H9 (cell line): ENCODE measurements around the gene FOS. TPM values are rescaled to one million over a fixed set of nuclear protein-coding genes. Genes with fewer than 3 reads are reported as not detected.

Source experiments
- DNase-seq: peaks from one replicate; pipeline ENCODE4 v3.0.0-alpha.2; 2017
- H2AFZ ChIP-seq: one replicate; pipeline ENCODE4 v1.6.1; 2013; ENCODE audit warnings: mild to moderate bottlenecking, low read length, control low read depth, moderate library complexity
- H2AK5ac ChIP-seq: 2 replicates; pipeline ENCODE4 v1.6.1; 2013; ENCODE audit warnings: low read length, control low read depth, mixed read lengths; ENCODE audit not compliant: insufficient read length
- H2BK120ac ChIP-seq: one replicate; pipeline ENCODE4 v1.6.1; 2013; ENCODE audit warnings: low read depth, mild to moderate bottlenecking, low read length, control low read depth, inconsistent platforms; ENCODE audit not compliant: poor library complexity, severe bottlenecking
- H2BK12ac ChIP-seq: 2 replicates; pipeline ENCODE4 v1.6.1; 2013; ENCODE audit warnings: low read length, control low read depth, mixed read lengths, low read depth; ENCODE audit not compliant: insufficient read length
- H2BK15ac ChIP-seq: 2 replicates; pipeline ENCODE4 v1.6.1; 2013; ENCODE audit warnings: low read depth, low read length, control low read depth
- H2BK20ac ChIP-seq: one replicate; pipeline ENCODE4 v1.6.1; 2013; ENCODE audit warnings: low read depth, mild to moderate bottlenecking, low read length, control low read depth, inconsistent platforms; ENCODE audit not compliant: poor library complexity, severe bottlenecking
- H2BK5ac ChIP-seq: 2 replicates; pipeline ENCODE4 v1.6.1; 2013; ENCODE audit warnings: low read length, control low read depth, mixed read lengths; ENCODE audit not compliant: insufficient read length
- H3K14ac ChIP-seq: 2 replicates; pipeline ENCODE4 v1.6.1; 2013; ENCODE audit warnings: low read length, control low read depth; ENCODE audit not compliant: insufficient read depth
- H3K18ac ChIP-seq: 2 replicates; pipeline ENCODE4 v1.6.1; 2013; ENCODE audit warnings: low read depth, mild to moderate bottlenecking, mixed read lengths, low read length, control low read depth; ENCODE audit not compliant: insufficient read length
- H3K23ac ChIP-seq: 2 replicates; pipeline ENCODE4 v1.6.1; 2013; ENCODE audit warnings: low read length, control low read depth, mixed read lengths, low read depth; ENCODE audit not compliant: insufficient read length
- H3K23me2 ChIP-seq: 2 replicates; pipeline ENCODE4 v1.6.1; 2013; ENCODE audit warnings: low read depth, mild to moderate bottlenecking, mixed read lengths, low read length, control low read depth; ENCODE audit not compliant: insufficient read length, poor library complexity, severe bottlenecking
- H3K27ac ChIP-seq: 2 replicates; pipeline ENCODE4 v1.5.1; 2013; ENCODE audit warnings: low read length, control low read depth, mixed read lengths, low read depth; ENCODE audit not compliant: insufficient read length
- H3K27me3 ChIP-seq: 2 replicates; pipeline ENCODE4 v1.6.1; 2013; ENCODE audit warnings: low read length, control low read depth, inconsistent platforms; ENCODE audit not compliant: insufficient read depth
- H3K4ac ChIP-seq: 2 replicates; pipeline ENCODE4 v1.6.1; 2013; ENCODE audit warnings: low read depth, mild to moderate bottlenecking, control low read depth, inconsistent platforms, low read length, moderate library complexity
- H3K4me1 ChIP-seq: 2 replicates; pipeline ENCODE4 v1.6.1; 2013; ENCODE audit warnings: low read length, control low read depth, inconsistent platforms; ENCODE audit not compliant: insufficient read depth
- H3K4me2 ChIP-seq: 2 replicates; pipeline ENCODE4 v1.6.1; 2013; ENCODE audit warnings: low read length, control low read depth, mixed read lengths; ENCODE audit not compliant: insufficient read length, insufficient read depth
- H3K56ac ChIP-seq: 2 replicates; pipeline ENCODE4 v1.6.1; 2013; ENCODE audit warnings: low read depth, mild to moderate bottlenecking, mixed read lengths, low read length, control low read depth; ENCODE audit not compliant: insufficient read length
- H3K79me1 ChIP-seq: 2 replicates; pipeline ENCODE4 v1.6.1; 2013; ENCODE audit warnings: low read depth, mild to moderate bottlenecking, moderate library complexity, low read length, control low read depth, inconsistent platforms; ENCODE audit not compliant: insufficient read depth, poor library complexity, severe bottlenecking
- H3K79me2 ChIP-seq: 2 replicates; pipeline ENCODE4 v1.6.1; 2013; ENCODE audit warnings: low read length, control low read depth, inconsistent platforms; ENCODE audit not compliant: insufficient read depth
- H3K9ac ChIP-seq: 2 replicates; pipeline ENCODE4 v1.6.1; 2013; ENCODE audit warnings: low read length, control low read depth, mixed read lengths; ENCODE audit not compliant: insufficient read length; ENCODE audit errors: extremely low read depth
- H3K9me3 ChIP-seq: one replicate; pipeline ENCODE4 v1.6.1; 2013; ENCODE audit warnings: low read depth, low read length, inconsistent platforms; ENCODE audit not compliant: control insufficient read depth
- H3T11ph ChIP-seq: one replicate; pipeline ENCODE4 v1.6.1; 2013; ENCODE audit warnings: mild to moderate bottlenecking, low read length, control low read depth, inconsistent platforms
- H4K20me1 ChIP-seq: one replicate; pipeline ENCODE4 v1.6.1; 2013; ENCODE audit not compliant: control insufficient read depth, insufficient read length, insufficient read depth
- H4K5ac ChIP-seq: 2 replicates; pipeline ENCODE4 v1.6.1; 2013; ENCODE audit warnings: low read depth, mild to moderate bottlenecking, mixed read lengths, low read length, control low read depth; ENCODE audit not compliant: insufficient read length
- H4K8ac ChIP-seq: replicated peaks from 2 replicates; pipeline ENCODE4 v1.6.1; 2013; ENCODE audit warnings: low read length, control low read depth, mixed read lengths, low read depth; ENCODE audit not compliant: insufficient read length
- H4K91ac ChIP-seq: 2 replicates; pipeline ENCODE4 v1.6.1; 2013; ENCODE audit warnings: low read depth, mild to moderate bottlenecking, moderate library complexity, mixed read lengths, low read length, control low read depth; ENCODE audit not compliant: insufficient read length
- H3K27ac Mint-ChIP-seq, 3 experiments: 2 replicates in 2 of 3; 3 replicates in 1 of 3; pipeline ENCODE4 v1.8.0; 2020 to 2021; ENCODE audit warnings: mixed read lengths in 3 of 3, mild to moderate bottlenecking in 1 of 3, moderate library complexity in 1 of 3
- H3K27me3 Mint-ChIP-seq: 2 replicates; pipeline ENCODE4 v1.8.0; 2021; ENCODE audit warnings: low read depth, mild to moderate bottlenecking, moderate library complexity, mixed read lengths
- H3K36me3 Mint-ChIP-seq, 3 experiments: 2 replicates in 2 of 3; 3 replicates in 1 of 3; pipeline ENCODE4 v1.8.0; 2020 to 2021; ENCODE audit warnings: low read depth in 3 of 3, mixed read lengths in 3 of 3; ENCODE audit not compliant: insufficient read depth in 1 of 3
- H3K4me1 Mint-ChIP-seq, 2 experiments: 2 replicates each; pipeline ENCODE4 v1.8.0; 2020; ENCODE audit warnings: mixed read lengths in 2 of 2
- H3K4me3 Mint-ChIP-seq, 2 experiments: 2 replicates in 1 of 2; 3 replicates in 1 of 2; pipeline ENCODE4 v1.8.0; 2020 to 2021; ENCODE audit warnings: mild to moderate bottlenecking in 2 of 2, mixed read lengths in 2 of 2, moderate library complexity in 1 of 2
- H3K9me3 Mint-ChIP-seq, 2 experiments: 2 replicates in 1 of 2; 3 replicates in 1 of 2; pipeline ENCODE4 v1.8.0; 2020; ENCODE audit warnings: mild to moderate bottlenecking in 2 of 2, mixed read lengths in 2 of 2, moderate library complexity in 1 of 2
- WGBS: extraction: QIAGEN DNeasy Blood & Tissue Kit; methylation state at CpG from one replicate; pipeline ENCODE4 v1.1.7; 2013; ENCODE audit warnings: missing lambda C conversion rate, low lambda C conversion rate, mixed read lengths; ENCODE audit not compliant: insufficient read length; ENCODE audit errors: extremely low coverage; 5-methylcytosine and 5-hydroxymethylcytosine counted together
- total RNA-seq: library from RNA; stranded (reverse); gene quantifications from 2 replicates; pipeline ENCODE4 v1.2.1, GENCODE V29; 2021
- TF ChIP-seq, protein P1 (sequence below): fragments of 200-600 bp; sonication (generic); conservative IDR thresholded peaks from 3 replicates; pipeline ENCODE4 v1.8.0; 2021; ENCODE audit warnings: antibody characterized with exemption, mild to moderate bottlenecking

Gene FOS
- total RNA-seq, 1 experiment from 2014 or later, result 33.9 TPM

DNA sequence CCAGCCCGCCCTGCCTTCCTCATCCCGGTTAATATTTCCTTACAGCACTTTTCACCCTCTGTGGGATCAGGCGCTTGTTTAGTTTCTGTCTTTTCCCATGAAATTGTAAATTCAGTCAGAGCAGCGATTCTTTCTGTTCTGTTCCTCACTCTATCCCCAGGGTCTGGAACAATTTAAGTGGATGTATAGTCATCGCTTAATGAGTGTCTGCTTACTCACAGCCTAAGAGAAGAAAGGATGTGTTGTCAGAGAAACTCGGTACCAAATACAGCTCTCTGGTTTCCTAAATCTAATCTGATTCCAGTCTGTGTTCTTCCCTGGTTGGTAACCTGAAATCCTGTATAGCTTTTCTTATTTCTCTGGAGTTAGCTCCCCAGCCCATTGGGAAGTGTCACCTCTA is 44.9 kb downstream of the FOS start:
- Histone ChIP-seq H3K4ac (no peak overlapping the region), H3K14ac (no peak overlapping the region), H3K4me1 (no peaks in the 10 kb centered on the region), H3K9me3 (no peaks in the 10 kb centered on the region), H3K27ac (no peak overlapping the region), H3K18ac (no peak overlapping the region), H2BK5ac (no peak overlapping the region), H4K5ac (no peak overlapping the region), H3K27me3 (no peaks in the 10 kb centered on the region), H3K79me1 (no peaks in the 10 kb centered on the region), H4K20me1 (no peaks in the 10 kb centered on the region), H2AK5ac (no peak overlapping the region), H2BK120ac (no peak overlapping the region), H2BK15ac (no peak overlapping the region), H2BK12ac (no peak overlapping the region), H4K8ac (no peak overlapping the region), H3K23me2 (peaks cover 2% of the 10 kb centered on the region), H3K9ac (no peak overlapping the region), H4K91ac (no peak overlapping the region), H2AFZ (no peak overlapping the region), H2BK20ac (no peak overlapping the region), H3K56ac (no peak overlapping the region), H3K4me2 (no peak overlapping the region), H3T11ph (no peak overlapping the region), H3K23ac (no peak overlapping the region), H3K79me2 (no peaks in the 10 kb centered on the region)
- Mint-ChIP-seq H3K27ac (0 out of 7 replicates have a peak overlapping the region, but pooled peaks of 1 of the 3 experiments have one; percentile 41), H3K4me1 (peaks cover 7 to 18% of the 10 kb centered on the region in 2 experiments), H3K27me3 (no peaks in the 10 kb centered on the region; the same call in 1 of the 2 replicates), H3K4me3 (no peak overlapping the region), H3K36me3 (no peaks in the 10 kb centered on the region), H3K9me3 (no peaks in the 10 kb centered on the region)
- DNase-seq, result no peak
- TF ChIP-seq, protein P1, sequence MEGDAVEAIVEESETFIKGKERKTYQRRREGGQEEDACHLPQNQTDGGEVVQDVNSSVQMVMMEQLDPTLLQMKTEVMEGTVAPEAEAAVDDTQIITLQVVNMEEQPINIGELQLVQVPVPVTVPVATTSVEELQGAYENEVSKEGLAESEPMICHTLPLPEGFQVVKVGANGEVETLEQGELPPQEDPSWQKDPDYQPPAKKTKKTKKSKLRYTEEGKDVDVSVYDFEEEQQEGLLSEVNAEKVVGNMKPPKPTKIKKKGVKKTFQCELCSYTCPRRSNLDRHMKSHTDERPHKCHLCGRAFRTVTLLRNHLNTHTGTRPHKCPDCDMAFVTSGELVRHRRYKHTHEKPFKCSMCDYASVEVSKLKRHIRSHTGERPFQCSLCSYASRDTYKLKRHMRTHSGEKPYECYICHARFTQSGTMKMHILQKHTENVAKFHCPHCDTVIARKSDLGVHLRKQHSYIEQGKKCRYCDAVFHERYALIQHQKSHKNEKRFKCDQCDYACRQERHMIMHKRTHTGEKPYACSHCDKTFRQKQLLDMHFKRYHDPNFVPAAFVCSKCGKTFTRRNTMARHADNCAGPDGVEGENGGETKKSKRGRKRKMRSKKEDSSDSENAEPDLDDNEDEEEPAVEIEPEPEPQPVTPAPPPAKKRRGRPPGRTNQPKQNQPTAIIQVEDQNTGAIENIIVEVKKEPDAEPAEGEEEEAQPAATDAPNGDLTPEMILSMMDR, result no peak
- no CpG with 5 or more reads among the region's 6 CpGs for WGBS
